Measurements from ENCODE around the gene CAMTA1.
"Not testable (repeated sequence)": the region's sequence is repeated elsewhere in the genome, so short reads cannot be mapped to it uniquely, and the experiment has no call there.

Gene CAMTA1

GRCh38 chr1:7372477-7373120, 587.3 kb downstream of the CAMTA1 start:
- no peak for DNase-seq (ENCODE audit: low spot score)

- no peak for DNase-seq (ENCODE audit: low spot score)
Measured at GRCh38 chr1:7373251-7373650, 588.0 kb downstream of the CAMTA1 start.

DNA sequence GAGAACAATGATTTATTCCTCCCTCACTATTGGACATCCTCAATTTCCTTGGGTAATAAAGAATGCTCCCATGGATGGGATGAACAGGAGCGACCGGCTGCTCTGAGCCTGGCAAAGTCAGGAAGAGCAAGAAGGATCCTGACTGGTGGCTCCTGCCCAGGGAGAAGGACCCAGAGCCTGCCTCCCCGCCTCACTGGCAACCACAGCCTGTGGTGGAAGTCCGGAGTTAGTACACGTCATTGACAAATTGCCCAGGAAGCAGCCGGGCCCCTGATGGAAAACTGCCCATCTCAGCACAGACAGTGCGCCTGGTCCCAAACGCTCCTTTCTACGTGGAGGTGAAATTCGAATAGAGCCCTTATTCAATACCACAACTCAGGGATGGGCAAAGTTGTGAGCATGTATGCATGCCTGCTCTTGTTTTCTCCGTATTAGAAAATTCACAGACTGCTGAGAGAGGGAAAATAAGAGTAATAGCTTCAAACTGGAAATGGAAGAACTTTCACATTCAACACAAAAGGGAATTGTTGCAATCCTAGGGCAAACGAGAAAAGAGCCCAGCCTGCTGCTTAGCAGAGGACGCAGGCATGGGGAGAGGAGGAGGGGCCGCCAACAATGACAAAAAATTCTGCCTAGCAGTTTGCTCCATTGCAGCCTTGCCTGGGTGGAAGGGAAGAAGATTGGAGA, 588.8 kb downstream of the CAMTA1 start:
- DNase-seq (ENCODE audit: low spot score), result no peak

GRCh38 chr1:7374563-7375160, 589.4 kb downstream of the CAMTA1 start:
- DNase-seq (ENCODE audit: low spot score), result no peak

GRCh38 chr1:7375329-7375728, 590.1 kb downstream of the CAMTA1 start:
- DNase-seq (ENCODE audit: low spot score), result no peak

GRCh38 chr1:7375781-7376660, 590.8 kb downstream of the CAMTA1 start:
- DNase-seq (ENCODE audit: low spot score), result no peak

DNA sequence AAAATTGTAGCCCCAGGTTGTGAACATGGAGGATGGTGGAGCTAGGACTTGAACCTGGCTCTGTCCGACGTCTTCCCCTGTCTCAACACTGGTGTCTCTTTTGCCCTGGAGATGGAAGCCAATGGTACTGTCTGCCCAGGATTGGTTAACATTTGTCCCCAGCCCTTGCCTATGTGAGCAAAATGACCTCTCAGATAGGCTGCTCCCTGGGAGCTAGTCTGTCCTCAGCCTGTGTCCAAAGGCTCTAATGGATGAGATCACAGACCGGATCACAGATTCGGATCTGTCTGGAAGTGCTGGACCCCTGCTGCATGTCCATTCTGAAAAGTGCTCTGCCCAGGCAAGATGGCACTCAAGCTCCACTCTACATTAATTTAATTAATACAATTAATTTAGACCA, 591.4 kb downstream of the CAMTA1 start:
- no peak for DNase-seq (ENCODE audit: low spot score)

DNA sequence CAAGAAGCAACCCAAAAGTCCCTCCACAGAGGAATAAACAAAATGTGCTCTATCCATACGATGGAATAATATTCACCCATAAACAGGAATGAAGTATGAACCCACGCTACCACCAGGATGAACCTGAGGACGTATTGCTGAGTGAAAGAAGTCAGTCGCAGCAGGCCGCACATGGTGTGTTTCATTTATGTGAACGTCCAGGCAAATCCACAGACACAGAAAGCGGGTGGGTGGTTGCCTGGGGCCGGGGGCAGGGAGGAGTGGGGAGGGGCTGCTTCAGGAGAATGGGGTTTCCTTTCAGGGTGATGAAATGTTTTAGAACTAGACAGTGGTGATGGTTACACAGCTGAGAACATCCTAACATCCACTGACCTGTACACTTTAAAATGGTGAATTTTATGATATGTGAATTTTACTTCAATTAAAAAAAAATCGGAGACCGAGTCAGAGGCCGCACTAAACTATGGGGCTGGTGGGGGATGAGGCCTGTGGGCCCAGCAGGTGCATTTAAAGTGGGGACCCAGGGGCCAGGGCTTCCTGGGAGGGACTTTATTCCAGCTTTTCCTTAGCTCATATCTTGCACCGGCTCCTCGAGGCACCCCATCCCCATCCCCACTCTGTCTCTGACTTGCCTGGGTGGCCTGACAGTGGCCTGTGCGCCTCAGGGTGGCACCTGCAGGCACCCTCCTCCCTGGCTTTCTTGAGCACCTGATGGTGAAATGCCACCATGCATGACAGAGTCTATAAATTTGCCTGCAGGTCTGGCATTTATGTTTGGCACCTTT, 593.3 kb downstream of the CAMTA1 start:
- DNase-seq (ENCODE audit: low spot score), result no peak

- DNase-seq (ENCODE audit: low spot score), result no peak
Measured at GRCh38 chr1:7379441-7379971, 594.3 kb downstream of the CAMTA1 start.

- DNase-seq (ENCODE audit: low spot score), result not testable (repeated sequence)
Measured at GRCh38 chr1:7380068-7380467, 594.8 kb downstream of the CAMTA1 start.

DNA sequence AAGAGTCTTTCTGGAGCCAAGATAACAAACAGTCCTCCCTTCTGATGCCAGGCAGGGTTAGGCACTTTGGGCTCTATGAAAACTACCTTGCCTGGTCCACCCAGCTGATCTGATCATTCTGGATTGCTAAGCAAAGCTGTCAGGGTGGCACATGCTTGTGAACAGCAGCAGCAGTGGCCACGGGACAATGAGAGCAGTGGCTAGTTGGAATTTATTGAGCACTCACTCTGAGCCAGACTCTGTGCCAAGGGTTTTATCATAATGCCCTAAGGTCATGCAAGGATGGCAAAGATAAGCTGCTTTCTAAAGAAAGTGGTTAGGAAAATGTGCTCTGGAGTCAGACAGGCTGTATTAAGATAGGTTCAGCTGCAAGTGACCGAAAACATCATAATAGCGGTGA, 595.5 kb downstream of the CAMTA1 start:
- no peak for DNase-seq (ENCODE audit: low spot score)

GRCh38 chr1:7381729-7382128, 596.5 kb downstream of the CAMTA1 start:
- DNase-seq (ENCODE audit: low spot score), result not testable (repeated sequence)

DNA sequence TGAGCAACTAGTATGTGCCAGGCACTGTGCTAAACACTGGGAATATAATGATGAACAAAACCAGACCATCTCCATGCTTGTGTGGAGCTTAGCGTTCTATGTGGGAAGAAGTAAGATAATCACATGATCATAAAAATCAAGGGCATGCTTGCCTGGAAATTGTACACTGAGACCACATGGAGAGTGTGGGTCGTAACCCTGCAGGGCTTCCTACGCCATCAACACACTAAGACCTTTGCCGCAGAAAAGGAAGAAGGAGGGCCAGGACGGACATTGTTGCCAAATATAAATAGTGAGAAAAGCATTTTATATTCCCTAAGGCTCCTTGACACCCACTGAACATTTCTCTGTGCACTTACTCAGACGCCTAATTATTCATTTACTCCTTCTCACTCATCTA, 597.7 kb downstream of the CAMTA1 start:
- DNase-seq (ENCODE audit: low spot score), result no peak

GRCh38 chr1:7383671-7384520, 598.6 kb downstream of the CAMTA1 start:
- DNase-seq (ENCODE audit: low spot score), result no peak

DNA sequence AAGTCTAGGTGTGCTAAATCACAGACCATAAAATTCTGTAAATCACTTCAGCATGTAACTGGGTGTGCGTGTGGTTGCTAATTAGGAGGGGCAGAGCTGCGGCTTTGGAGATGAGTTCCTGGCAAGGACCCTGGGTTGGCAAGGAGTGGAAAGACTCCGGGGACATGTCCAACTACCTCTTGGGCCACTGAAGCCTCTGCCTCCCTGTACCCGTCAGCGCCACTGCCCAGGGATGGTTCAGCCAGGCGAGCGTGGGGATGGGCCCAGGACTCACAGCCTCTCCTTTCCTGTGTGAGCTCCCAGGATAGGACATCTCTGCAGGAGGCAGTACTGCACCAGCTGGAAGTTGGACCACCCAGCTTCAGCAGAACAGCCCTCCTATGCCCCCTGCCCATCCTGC, 599.4 kb downstream of the CAMTA1 start:
- DNase-seq (ENCODE audit: low spot score), result no peak

DNA sequence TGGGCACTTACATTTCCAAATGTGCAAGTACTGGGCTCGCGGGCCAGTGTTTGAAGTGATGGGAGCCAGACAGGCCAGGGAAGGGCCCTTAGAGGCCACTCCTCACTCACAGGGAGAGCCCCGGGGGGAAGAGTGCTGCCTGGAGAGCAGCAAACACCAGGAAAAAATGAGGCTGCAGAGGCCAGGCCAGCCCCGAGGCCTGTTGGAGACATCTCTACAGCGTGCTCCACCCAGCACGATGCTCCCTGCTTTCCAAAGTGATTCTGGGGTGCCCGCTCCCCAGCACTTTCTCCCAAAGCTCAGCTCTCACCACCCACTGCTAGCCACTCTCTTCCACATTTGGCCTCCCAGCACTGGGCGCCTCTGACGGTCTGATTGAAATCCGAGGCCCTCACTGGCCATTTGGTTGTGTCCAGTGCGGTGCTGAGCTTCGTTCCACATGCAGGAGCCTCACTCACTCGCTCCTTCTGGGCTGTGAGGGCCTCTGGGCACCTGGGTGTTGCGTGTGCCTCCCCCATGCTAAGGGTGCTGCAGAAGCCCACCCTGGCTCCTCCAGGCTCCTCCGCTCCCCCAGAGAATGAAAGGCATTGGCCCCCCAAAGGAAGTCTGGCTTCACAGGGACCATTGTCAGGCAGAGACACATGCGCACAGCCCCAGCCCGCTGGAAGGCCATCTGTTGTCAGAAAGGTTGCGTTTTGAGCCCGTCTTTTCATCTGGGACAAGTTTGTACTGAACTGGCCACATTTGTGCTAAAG, 600.4 kb downstream of the CAMTA1 start:
- DNase-seq (ENCODE audit: low spot score), result no peak

DNA sequence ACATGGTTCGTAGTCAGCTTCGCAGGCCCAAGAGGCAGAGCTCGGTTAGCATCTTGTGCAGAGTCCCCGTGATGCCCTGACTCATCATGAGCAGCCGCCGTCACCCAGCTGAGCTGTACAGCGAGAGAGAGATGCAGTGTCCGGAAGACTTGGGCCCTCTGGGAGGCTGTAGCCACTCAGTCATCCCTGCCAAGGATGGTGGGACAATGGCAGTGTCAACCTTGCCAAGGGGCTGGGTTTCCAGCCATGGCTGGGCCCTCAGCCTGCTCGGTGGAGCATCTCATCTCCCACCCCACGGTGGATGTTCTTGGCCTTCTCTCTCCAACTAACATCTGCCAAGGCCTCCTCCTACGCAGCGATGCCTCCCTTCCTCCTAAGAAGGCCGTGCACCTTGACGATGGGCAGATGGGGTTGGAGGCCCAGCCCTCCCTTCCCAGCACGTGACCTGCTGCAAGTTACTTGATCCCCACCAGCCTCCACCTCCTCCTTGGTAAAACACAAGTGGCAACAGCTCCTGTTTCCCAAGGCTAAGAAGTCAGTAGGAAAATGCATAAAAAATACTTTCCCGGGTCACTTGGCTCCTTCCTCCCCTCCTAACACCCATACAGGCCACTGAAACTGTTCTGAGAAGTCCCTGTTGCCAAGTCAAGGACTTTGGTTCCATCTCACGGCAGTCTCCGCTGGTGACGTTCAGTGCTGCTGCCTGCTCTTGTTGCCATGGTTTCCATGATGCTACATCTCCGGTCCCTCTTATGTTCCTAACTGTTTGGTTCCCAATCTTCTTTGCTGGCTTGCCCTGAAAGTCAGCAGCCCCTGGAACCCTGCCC, 601.2 kb downstream of the CAMTA1 start:
- DNase-seq (ENCODE audit: low spot score), result no peak

GRCh38 chr1:7387053-7387927, 602.0 kb downstream of the CAMTA1 start:
- DNase-seq (ENCODE audit: low spot score), result no peak
